Body of pancreas (tissue), 4 donors: ENCODE data around the gene CD164.

Source experiments
- POLR2A ChIP-seq, 3 donors: fragments of 450-650 bp; IDR thresholded peaks; one replicate each; pipeline ENCODE4 v1.6.1; 2016; ENCODE audit warnings: antibody characterized with exemption in 3 of 3, mild to moderate bottlenecking in 2 of 3
- TF ChIP-seq, protein P1 (sequence below), 7 experiments: fragments of 450-650 bp in 4 of 7; fragments of 200-600 bp in 3 of 7; sonication (generic) in 3 of 7; IDR thresholded peaks; one replicate each; pipeline ENCODE4 v1.5.1; 2016 to 2019; ENCODE audit warnings: antibody characterized with exemption in 7 of 7

- TF ChIP-seq, protein P1, sequence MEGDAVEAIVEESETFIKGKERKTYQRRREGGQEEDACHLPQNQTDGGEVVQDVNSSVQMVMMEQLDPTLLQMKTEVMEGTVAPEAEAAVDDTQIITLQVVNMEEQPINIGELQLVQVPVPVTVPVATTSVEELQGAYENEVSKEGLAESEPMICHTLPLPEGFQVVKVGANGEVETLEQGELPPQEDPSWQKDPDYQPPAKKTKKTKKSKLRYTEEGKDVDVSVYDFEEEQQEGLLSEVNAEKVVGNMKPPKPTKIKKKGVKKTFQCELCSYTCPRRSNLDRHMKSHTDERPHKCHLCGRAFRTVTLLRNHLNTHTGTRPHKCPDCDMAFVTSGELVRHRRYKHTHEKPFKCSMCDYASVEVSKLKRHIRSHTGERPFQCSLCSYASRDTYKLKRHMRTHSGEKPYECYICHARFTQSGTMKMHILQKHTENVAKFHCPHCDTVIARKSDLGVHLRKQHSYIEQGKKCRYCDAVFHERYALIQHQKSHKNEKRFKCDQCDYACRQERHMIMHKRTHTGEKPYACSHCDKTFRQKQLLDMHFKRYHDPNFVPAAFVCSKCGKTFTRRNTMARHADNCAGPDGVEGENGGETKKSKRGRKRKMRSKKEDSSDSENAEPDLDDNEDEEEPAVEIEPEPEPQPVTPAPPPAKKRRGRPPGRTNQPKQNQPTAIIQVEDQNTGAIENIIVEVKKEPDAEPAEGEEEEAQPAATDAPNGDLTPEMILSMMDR (IDR thresholded peaks at IDR 0.05), result no peak
- no peak for TF ChIP-seq POLR2A (IDR thresholded peaks at IDR 0.05)
Measured at GRCh38 chr6:109360791-109361190, 21.5 kb downstream of the CD164 start.
